AG10803 (cell line): ENCODE measurements around the gene TLL1.

Experiments
- DNase-seq: peaks from one replicate; pipeline ENCODE4 v3.0.0; 2010; ENCODE audit warnings: low read depth
- H3K4me3 ChIP-seq: 2 replicates; pipeline ENCODE4 v1.5.1; 2011; ENCODE audit warnings: mild to moderate bottlenecking, low read length, control low read depth
- TF ChIP-seq, protein P1 (sequence below): conservative IDR thresholded peaks from 2 replicates; pipeline ENCODE4 v1.5.1; 2011; ENCODE audit warnings: mild to moderate bottlenecking, low read length, control low read depth, inconsistent platforms

The TLL1 gene

DNA sequence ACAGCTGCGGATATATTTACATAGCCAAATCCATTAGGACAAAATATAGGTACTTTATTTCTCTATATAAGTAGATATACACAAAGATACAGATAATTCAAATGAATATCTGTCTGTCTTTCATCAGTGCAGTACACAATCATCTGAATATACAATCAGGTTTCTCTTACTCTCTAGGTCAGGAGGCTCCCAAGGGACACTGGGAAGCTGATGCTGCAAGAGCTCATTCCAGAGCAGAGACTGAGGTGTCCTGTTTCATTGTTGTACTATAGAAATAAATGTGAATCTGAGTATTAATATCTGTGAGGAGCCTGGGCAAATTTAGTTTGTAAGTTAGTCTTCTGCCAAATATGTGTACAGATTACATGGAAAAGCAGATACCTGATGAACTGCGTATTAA is 4.2 kb downstream of the TLL1 start:
- no peak overlapping the region for H3K4me3 ChIP-seq
- TF ChIP-seq, protein P1, sequence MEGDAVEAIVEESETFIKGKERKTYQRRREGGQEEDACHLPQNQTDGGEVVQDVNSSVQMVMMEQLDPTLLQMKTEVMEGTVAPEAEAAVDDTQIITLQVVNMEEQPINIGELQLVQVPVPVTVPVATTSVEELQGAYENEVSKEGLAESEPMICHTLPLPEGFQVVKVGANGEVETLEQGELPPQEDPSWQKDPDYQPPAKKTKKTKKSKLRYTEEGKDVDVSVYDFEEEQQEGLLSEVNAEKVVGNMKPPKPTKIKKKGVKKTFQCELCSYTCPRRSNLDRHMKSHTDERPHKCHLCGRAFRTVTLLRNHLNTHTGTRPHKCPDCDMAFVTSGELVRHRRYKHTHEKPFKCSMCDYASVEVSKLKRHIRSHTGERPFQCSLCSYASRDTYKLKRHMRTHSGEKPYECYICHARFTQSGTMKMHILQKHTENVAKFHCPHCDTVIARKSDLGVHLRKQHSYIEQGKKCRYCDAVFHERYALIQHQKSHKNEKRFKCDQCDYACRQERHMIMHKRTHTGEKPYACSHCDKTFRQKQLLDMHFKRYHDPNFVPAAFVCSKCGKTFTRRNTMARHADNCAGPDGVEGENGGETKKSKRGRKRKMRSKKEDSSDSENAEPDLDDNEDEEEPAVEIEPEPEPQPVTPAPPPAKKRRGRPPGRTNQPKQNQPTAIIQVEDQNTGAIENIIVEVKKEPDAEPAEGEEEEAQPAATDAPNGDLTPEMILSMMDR, result no peak
- no peak for DNase-seq

DNA sequence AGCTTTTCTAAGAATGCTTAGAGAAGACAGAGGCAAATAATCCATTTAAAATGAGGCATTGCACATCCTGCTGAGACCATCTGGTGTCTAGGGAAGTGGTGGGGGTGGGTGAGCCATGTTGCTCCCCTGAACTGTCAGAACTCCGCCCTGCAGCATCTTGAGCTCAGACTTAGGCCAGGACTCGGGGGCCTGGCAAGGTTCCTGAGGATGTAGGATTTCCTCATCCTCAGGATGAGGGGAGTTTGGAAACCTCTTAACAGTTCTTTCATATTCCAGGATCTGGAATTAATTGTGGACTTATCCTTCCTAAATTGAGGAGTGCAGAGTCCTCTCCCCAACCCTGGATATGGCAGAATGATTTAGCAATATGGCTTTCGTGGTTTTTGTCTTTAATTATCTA is 6.6 kb downstream of the TLL1 start:
- DNase-seq, result no peak
- TF ChIP-seq, protein P1, result no peak
- no peak overlapping the region for H3K4me3 ChIP-seq

DNA sequence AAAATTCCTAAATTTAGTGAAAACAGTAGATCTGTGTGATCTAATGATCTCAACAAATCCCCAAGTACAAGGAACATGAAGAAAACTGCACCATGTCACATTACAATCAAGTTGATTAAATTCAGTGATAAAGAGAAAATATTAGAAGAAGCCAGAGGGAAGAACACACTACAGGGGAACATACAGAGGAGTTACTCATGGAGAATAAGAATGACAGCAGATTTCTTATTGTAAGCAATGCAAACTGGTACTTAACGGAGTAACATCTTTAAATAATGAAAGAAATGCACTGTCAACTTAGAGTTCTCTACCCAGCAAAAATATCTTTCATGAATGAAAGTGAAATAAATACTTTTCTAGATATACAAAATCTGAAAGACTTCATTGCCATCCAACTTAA is 21.1 kb downstream of the TLL1 start:
- TF ChIP-seq, protein P1, result no peak
- H3K4me3 ChIP-seq, result no peak overlapping the region
- DNase-seq, result no peak

DNA sequence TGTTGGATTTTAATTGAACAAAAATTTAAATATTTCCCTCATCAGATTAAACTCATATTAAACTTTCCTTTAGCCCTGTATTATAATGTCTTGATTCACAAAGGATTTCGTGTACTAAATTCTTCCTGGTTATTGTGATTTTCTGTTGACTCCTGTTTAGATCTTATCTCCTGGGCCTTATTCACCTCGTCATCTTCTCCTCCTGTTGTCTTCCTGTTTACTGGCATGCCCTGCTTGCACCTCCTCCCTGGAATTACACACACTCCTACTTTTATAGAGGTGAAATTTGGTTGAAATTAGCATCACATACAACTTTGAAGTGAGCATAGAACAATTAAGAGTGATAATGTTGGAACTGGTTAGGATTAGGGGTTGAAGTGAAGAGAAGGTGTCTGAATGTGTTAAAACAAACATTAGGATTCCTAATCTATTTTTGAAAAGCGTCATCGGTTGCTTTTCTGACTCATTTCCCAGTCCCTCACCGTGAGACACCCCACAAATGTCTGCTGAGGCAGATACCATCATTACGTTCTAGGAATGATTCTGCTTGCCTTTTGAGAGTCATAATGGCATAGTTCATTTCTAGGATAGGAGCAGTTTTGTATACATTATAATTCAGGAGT is 32.5 kb downstream of the TLL1 start:
- H3K4me3 ChIP-seq, result no peak overlapping the region
- TF ChIP-seq, protein P1, result no peak

DNA sequence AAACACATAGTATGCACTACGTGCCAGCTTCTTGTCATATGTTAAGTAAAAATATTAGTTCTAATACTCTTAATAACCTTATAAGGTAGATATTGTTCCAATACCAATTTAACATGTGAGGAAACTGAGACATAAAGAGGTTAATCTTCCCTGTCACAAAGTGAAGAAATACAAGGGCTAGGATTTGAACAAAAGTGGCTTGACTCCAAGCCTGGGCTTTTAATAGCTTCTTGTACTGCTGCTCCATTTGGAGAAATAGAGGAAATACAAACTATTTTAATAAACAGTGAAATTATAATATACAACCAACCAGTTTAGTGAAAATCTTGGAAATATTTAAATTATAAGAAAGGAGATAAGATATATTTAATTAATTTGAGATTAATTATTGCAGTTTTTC is 33.2 kb downstream of the TLL1 start:
- no peak for DNase-seq
- TF ChIP-seq, protein P1, result no peak
- H3K4me3 ChIP-seq, result no peak overlapping the region

More for the DNA sequence above, 32.5 kb downstream of the TLL1 start:
- no peak for DNase-seq

DNA sequence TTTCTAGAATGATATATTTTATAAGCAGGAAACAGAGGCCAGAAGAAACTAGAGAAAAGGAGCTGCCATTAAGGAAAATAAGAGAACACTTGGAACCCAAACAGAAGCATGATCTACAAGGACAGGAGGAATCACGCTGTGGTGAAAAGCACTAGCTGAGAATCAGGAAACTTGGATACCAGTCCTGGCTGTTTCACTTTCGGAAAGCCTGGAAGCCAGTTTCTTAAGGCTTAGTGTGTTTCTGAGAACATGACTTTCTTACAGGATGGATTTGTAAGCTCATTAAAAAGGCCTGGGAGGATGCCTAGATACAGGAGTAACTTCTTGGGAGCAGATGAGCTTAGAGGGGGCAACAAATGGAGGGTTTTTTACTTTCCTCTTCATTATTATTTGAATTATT is 36.9 kb downstream of the TLL1 start:
- H3K4me3 ChIP-seq, result no peak overlapping the region
- TF ChIP-seq, protein P1, result no peak
- DNase-seq, result no peak

DNA sequence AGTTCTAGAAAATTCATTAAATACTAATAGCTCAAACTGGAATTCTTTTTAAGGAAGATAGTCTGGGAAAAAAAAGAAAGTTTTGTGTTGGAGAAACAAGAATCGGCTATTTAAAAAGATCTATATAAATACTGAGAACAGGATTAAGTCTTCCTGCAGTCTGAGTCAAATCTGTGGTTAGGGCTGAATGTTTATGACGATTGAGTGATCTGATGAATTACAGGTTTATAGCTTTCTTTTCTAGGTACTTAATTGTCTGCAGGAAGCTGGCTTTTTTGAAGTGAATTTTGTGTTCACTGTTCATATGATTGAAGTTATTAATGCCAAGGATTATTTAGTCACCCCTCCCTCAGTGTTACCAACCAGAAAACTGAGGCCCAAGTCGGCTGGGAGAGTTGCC is 42.2 kb downstream of the TLL1 start:
- H3K4me3 ChIP-seq, result no peak overlapping the region
- no peak for DNase-seq
- TF ChIP-seq, protein P1, result no peak
